ENCODE results near the gene GDPGP1.

DNA sequence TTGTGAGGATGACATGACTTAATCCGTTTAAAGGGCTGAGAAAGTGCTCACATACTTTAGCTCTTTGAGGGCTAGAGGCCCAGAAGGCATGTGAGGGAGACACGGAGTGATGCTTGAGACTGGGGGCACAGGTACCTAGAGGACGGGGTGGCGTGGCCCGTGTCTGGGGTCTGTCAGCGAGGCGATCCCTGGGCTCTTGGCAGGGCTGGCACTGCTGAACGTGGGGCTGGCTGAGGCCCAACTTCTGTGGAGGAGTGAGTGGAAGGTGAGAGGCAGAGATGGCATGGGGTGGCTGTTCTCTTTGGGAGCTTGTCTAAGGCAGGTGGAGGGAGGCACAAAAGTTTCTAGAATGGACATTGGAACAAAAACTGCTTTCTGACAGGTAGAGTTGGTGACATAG, 23.4 kb upstream of the GDPGP1 start:
- no peak for TF ChIP-seq POLR2A (IDR thresholded peaks at IDR 0.05)
- TF ChIP-seq, protein P1, sequence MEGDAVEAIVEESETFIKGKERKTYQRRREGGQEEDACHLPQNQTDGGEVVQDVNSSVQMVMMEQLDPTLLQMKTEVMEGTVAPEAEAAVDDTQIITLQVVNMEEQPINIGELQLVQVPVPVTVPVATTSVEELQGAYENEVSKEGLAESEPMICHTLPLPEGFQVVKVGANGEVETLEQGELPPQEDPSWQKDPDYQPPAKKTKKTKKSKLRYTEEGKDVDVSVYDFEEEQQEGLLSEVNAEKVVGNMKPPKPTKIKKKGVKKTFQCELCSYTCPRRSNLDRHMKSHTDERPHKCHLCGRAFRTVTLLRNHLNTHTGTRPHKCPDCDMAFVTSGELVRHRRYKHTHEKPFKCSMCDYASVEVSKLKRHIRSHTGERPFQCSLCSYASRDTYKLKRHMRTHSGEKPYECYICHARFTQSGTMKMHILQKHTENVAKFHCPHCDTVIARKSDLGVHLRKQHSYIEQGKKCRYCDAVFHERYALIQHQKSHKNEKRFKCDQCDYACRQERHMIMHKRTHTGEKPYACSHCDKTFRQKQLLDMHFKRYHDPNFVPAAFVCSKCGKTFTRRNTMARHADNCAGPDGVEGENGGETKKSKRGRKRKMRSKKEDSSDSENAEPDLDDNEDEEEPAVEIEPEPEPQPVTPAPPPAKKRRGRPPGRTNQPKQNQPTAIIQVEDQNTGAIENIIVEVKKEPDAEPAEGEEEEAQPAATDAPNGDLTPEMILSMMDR (IDR thresholded peaks at IDR 0.05), result no peak
